Stimulated activated naive CD4-positive, alpha-beta T cell treated with Interleukin-2 at 50 U/mL for 16 hours (primary cell): ENCODE results near the gene POLR2C.

Experiments used
- DNase-seq: peaks from one replicate; lab custom pipeline; 2025; lab: John Stamatoyannopoulos, UW

Gene POLR2C

DNA sequence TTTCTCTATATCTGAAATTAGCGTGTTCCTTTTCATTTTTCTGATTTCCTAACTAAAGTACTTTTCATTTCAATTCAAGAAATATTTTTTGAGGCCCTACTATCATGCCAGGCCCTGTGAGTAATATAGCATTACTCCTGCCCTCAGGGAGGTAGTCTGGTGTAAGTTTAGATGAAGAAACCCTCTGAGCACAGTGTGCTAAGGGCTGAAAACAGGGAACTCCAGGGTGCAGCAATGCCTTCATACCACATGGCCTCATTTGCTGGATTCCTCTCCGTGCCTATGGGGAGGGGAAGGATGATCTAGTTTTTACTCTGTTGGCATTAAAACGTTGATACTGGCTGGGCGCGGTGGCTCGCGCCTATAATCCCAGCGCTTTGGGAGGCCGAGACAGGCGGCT, 10.5 kb upstream of the POLR2C start:
- DNase-seq = no peak

DNA sequence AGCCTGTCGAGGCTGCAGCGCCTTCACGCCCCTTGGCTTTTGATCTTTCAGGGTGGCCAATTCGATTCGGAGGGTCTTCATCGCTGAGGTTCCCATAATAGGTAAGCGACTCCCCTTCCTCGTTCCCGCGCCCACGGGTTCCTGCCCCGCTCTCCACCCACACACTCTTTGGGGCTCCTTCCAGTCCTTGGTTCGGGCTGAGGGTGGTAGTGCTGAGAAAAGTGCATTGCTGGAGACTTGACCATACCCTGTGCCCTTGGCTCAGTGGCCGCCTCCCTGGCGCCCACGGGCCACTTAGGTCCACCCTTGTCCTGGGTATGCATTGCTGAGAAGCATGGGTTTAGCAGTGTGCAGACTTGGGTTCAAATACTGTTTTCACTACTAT, 491 bp downstream of the POLR2C start:
- DNase-seq = no peak

- DNase-seq = no peak
Observed at GRCh38 chr16:57464523-57464922, 2.0 kb downstream of the POLR2C start.

GRCh38 chr16:57468346-57468745, 5.9 kb downstream of the POLR2C start:
- DNase-seq = no peak

GRCh38 chr16:57469046-57469445, 6.6 kb downstream of the POLR2C start:
- no peak for DNase-seq

DNA sequence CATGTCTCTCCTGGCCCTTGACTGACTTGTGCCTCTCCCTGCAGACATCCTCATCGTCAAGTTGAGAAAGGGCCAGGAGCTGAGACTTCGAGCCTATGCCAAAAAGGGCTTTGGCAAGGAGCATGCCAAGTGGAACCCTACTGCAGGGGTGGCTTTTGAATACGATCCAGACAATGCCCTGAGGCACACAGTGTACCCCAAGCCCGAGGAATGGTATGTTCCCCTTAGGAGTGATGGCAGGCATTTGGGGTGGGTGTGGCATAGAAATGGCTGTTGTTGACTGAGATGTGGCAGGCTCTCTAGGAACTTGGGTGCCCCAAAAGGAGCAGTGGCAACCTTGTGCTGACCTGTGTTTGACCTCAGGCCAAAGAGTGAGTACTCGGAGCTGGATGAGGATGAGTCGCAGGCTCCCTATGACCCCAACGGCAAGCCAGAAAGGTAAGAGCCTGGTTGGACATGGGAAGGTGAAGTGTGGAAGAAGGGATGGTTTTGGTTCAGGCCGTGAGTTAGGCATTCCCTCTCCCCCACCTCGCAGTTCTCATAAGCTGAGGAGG, 7.5 kb downstream of the POLR2C start:
- DNase-seq = no peak

DNA sequence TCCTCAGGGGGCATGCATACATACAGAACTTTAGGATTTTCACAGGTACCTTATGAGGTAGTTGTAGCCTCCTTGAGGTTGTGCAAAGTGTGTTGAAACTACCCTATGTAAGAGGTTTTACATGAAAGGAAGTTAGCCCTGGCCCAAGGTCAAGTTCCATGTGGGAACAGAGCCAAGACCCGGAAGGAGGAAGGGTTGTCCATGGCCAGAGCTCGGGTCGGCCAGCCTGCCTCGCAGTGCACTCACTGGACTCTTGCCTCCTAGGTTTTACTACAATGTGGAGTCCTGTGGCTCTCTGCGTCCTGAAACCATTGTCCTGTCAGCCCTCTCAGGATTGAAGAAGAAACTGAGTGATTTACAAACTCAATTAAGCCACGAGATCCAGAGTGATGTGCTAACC, 8.2 kb downstream of the POLR2C start:
- no peak for DNase-seq

DNA sequence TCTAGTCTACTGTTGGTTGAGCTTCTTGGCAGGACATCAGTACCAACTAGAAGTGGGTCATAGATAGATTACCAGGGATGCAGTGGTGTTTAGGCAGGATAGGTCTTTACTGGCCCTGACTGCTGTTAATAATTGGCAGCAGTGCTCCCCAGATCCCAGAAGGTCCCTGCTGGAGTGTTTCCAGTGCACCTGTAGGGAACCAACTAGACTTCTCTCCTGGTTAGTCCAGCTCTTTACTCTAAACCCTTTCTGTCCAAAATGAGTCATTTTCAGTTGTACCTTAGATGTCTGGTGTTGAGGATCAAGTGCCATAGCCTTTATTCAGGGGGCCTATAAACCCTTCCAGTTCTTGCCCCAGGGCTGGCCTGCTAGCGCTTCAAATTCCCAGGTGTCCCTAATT, 8.7 kb downstream of the POLR2C start:
- no peak for DNase-seq

DNA sequence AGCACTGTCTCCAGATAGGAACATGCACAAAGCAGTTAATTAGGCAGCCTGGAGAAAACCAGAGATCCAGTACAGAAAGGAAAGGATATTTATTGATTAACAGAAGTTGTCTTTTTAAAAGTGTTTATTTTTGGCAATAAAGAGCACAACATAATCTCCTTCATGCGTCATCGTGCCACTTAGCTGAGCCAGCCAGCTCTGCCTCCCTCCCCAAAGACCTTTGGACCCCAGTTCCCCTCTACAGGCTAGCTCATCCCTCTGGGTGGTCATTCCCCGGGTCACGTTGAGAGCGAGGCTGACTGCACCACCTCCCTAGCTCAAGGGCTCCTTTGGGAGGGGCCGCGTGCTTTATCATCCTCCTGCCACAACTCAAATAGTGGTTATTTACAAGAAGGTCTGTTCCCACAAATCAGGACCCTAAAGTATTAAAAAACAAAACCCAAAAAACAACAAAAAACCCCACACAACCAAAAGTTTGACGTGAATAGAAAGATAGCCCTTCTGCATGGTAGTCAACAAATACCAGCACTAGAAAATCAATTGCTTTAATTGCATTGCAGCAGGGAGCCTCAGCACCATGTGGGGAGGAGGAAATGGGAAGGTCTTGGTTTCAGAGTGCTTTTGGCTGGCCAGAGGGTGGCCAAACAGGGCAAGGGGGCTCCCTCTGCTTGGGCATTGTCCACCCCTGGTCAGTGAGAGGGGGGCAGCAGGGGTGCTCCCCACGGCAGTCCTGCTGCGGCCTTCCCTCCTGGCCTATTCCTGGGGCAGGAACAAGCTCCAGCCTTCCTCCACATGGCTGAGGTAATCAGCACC, 9.6 kb downstream of the POLR2C start:
- DNase-seq = no peak

GRCh38 chr16:57472665-57473060, 10.2 kb downstream of the POLR2C start:
- no peak for DNase-seq

DNA sequence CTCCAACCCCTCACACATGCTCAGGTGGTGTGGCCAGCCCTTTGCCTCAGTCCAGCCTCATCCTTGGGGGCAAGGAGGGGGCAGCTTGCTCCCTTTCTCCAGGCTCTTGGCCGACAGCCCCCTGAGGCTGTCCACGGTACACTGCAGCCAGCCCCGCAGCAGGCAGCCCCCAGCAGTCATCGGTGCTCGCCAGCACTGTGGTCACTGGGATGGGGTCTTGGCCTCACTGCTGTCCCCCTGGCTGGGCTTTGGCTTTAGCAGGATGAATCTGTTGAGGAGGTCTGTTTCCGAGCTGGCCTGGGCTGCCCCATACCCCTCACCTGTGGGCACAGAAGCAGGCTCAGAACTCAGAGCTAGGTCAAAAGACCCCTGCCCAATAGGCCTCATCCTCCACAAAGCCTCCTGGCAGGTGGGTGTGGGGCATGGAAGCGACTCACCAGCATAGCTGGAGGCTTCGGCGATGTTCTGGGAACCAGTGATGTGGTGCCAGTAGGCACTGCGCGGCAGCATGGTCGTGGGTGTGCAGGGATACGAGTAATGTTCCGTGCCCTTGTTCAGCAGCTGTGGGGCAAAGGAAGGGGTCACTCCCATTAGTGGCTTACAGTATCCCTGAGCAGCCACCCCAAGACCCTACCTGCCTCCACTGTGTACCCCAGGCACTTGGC, 10.8 kb downstream of the POLR2C start:
- DNase-seq = no peak

GRCh38 chr16:57473906-57474305, 11.4 kb downstream of the POLR2C start:
- DNase-seq = no peak

- DNase-seq = no peak
Observed at GRCh38 chr16:57474671-57475661, 12.5 kb downstream of the POLR2C start.

DNA sequence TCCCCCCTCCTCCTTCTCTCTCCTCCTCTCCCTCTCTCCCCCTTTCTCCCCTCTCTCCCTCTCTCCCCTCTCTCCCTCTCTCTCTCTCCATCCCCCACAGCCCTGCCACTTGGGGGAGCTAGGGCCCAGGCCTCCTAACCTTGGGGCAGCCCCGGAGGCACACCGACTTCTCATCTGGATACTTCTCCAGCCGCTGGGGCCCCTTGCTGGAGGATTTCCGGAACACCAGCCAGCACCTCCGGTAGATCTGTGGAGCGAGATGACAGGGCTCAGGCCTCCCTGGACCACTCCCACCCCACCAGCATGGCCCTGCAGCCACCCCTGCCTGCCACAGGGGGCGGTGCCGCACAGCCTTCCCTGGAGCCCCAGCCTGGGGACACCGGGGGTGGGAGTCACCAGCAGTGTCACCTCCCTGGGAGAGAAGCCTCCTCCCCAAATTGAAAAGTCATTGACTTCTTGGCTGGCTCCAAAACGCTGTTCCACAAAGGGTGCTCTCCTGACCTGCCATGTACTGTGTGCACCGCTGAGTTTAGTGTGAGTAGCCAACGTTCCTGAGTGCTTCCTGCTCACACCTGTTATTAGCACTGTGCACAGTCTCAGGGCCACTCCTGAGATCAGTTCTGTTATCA, 13.3 kb downstream of the POLR2C start:
- peak; percentile 62 for DNase-seq

GRCh38 chr16:57476546-57477410, 14.3 kb downstream of the POLR2C start:
- DNase-seq = no peak

GRCh38 chr16:57477531-57478202, 15.2 kb downstream of the POLR2C start:
- no peak for DNase-seq

- no peak for DNase-seq
Observed at GRCh38 chr16:57478396-57479204, 16.1 kb downstream of the POLR2C start.

DNA sequence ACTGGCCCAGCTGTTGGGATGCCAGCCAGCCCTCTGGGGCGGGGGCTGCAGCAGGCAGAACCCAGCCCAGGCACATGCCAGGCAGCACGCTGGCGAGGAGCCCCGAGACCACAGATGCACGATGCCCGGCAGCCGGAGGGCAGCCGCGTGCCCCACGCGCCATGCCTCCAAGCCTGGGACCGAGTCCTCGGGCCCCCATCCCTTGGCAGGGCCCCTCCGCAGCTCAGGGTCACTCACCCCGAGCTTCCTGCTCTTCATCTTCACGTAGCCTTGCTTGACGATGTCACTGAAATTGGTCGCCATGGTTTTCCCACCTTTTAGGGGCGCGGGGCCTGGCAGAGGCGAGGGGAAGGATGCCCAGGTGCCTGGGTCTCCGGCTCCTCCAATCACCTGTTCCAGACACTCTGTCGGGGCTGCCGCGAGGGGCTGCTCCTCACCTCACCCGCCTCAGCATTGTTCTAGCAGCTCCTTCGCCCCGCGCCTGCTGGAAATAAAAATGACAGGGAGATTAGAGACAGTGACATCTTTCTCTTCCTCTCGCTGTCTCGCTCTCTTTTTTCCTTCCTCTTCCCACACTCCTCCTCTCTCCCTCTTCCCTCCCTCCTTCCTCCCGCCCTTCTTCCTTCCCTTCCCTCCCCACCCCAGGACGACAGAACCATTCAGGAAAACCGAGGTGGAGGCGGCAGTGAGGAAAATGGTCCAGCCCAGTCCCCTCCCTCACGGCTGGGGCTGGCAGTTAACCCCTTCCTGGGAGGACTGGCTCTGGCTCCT, 16.9 kb downstream of the POLR2C start:
- DNase-seq = no peak
